Uterus (tissue), 2 donors: ENCODE results near the gene FDX1.
"Not testable (repeated sequence)": the region's sequence is repeated elsewhere in the genome, so short reads cannot be mapped to it uniquely, and the experiment has no call there.

Experiments
- POLR2A ChIP-seq, 2 donors: fragments of 450-650 bp; IDR thresholded peaks; one replicate each; pipeline ENCODE4 v1.6.1; 2016; ENCODE audit warnings: antibody characterized with exemption in 2 of 2, mild to moderate bottlenecking in 1 of 2, moderate library complexity in 1 of 2
- TF ChIP-seq, protein P1 (sequence below), 4 experiments: fragments of 200-600 bp in 2 of 4; fragments of 450-650 bp in 2 of 4; sonication (generic) in 2 of 4; IDR thresholded peaks; one replicate each; pipeline ENCODE4 v1.5.1; 2016 to 2019; ENCODE audit warnings: antibody characterized with exemption in 4 of 4, mild to moderate bottlenecking in 2 of 4, moderate library complexity in 1 of 4

DNA sequence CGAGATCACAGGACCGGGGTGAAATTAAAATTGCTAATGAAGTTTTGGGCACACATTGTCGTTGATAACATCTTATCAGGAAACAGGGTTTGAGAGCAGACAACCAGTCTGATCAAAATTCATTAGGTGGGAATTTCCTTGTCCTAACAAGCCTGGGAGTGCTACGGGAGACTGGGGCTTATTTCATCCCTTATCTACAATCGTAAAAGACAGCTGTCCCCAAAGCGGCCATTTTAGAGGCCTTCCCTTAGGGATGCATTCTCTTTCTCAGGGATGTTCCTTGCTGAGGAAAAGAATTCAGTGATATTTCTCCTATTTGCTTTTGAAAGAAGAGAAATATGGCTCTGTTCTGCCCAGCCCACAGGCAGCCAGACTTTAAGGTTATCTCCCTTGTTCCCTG, 8.1 kb upstream of the FDX1 start:
- TF ChIP-seq, protein P1, sequence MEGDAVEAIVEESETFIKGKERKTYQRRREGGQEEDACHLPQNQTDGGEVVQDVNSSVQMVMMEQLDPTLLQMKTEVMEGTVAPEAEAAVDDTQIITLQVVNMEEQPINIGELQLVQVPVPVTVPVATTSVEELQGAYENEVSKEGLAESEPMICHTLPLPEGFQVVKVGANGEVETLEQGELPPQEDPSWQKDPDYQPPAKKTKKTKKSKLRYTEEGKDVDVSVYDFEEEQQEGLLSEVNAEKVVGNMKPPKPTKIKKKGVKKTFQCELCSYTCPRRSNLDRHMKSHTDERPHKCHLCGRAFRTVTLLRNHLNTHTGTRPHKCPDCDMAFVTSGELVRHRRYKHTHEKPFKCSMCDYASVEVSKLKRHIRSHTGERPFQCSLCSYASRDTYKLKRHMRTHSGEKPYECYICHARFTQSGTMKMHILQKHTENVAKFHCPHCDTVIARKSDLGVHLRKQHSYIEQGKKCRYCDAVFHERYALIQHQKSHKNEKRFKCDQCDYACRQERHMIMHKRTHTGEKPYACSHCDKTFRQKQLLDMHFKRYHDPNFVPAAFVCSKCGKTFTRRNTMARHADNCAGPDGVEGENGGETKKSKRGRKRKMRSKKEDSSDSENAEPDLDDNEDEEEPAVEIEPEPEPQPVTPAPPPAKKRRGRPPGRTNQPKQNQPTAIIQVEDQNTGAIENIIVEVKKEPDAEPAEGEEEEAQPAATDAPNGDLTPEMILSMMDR (IDR thresholded peaks at IDR 0.05), result not testable (repeated sequence)
- not testable (repeated sequence) for TF ChIP-seq POLR2A (IDR thresholded peaks at IDR 0.05)
